CD4-positive, CD25-positive, alpha-beta regulatory T cell (primary cell): ENCODE measurements around the gene RPRD1A. TPM values are rescaled to one million over a fixed set of nuclear protein-coding genes. Genes with fewer than 3 reads are reported as not detected.
"Not testable (repeated sequence)": the region's sequence is repeated elsewhere in the genome, so short reads cannot be mapped to it uniquely, and the experiment has no call there.

Experiments used
- ATAC-seq, 2 donors: fragments of 150-1000 bp; cut with Tn5 transposase; one replicate each; pipeline ENCODE4 v1.10.0; 2021; ENCODE audit warnings: low read depth in 2 of 2, moderate number of reproducible peaks in 2 of 2, moderate library complexity in 1 of 2
- DNase-seq, 3 donors: peaks; one replicate each; pipeline versions ENCODE4 v3.0.0 to v3.0.0-alpha.2; 2012 to 2022; ENCODE audit warnings: mixed read lengths in 1 of 3
- H3K27ac ChIP-seq: one replicate; pipeline ENCODE4 v1.7.0; 2013; ENCODE audit warnings: mild to moderate bottlenecking, low read length; ENCODE audit not compliant: insufficient read depth, poor library complexity, severe bottlenecking
- H3K27me3 ChIP-seq: one replicate; pipeline ENCODE4 v1.7.0; 2013; ENCODE audit warnings: low read length; ENCODE audit not compliant: control insufficient read depth, insufficient read depth
- H3K36me3 ChIP-seq: one replicate; pipeline ENCODE4 v1.7.0; 2013; ENCODE audit warnings: mild to moderate bottlenecking, low read length, moderate library complexity; ENCODE audit not compliant: control insufficient read depth, insufficient read depth
- H3K4me1 ChIP-seq: 2 replicates; pipeline ENCODE4 v1.7.0; 2013; ENCODE audit warnings: mild to moderate bottlenecking, low read length; ENCODE audit not compliant: insufficient read depth, control insufficient read depth, poor library complexity, severe bottlenecking
- H3K4me3 ChIP-seq: one replicate; pipeline ENCODE4 v1.7.0; 2013; ENCODE audit warnings: low read depth, mild to moderate bottlenecking, low read length, moderate library complexity
- H3K9me3 ChIP-seq, 2 experiments: 1 replicate in 1 of 2; 2 replicates in 1 of 2; pipeline ENCODE4 v1.7.0; 2013; ENCODE audit warnings: low read length in 2 of 2, mild to moderate bottlenecking in 1 of 2, moderate library complexity in 1 of 2; ENCODE audit not compliant: control insufficient read depth in 2 of 2
- H3K27ac Mint-ChIP-seq, 3 donors: one replicate each; pipeline ENCODE4 v1.8.0; 2020 to 2022; ENCODE audit warnings: mild to moderate bottlenecking in 3 of 3, mixed read lengths in 3 of 3, moderate library complexity in 2 of 3
- H3K27me3 Mint-ChIP-seq: one replicate; pipeline ENCODE4 v1.8.0; 2022; ENCODE audit warnings: mild to moderate bottlenecking, mixed read lengths
- H3K36me3 Mint-ChIP-seq: one replicate; pipeline ENCODE4 v1.8.0; 2020; ENCODE audit warnings: mixed read lengths
- H3K4me1 Mint-ChIP-seq, 4 donors: one replicate each; pipeline ENCODE4 v1.8.0; 2020 to 2022; ENCODE audit warnings: mixed read lengths in 4 of 4, mild to moderate bottlenecking in 1 of 4
- H3K4me3 Mint-ChIP-seq, 4 donors: one replicate each; pipeline ENCODE4 v1.8.0; 2020 to 2022; ENCODE audit warnings: mild to moderate bottlenecking in 4 of 4, mixed read lengths in 4 of 4, moderate library complexity in 3 of 4
- H3K9me3 Mint-ChIP-seq, 7 donors: one replicate each; pipeline ENCODE4 v1.8.0; 2020 to 2022; ENCODE audit warnings: mixed read lengths in 7 of 7, mild to moderate bottlenecking in 3 of 7, moderate library complexity in 2 of 7
- polyA plus RNA-seq, 4 donors: library from polyadenylated mRNA; unstranded; fragments of 300-500 nt; fragmentation: Illumina TruSeq; gene quantifications; one replicate each; pipeline ENCODE4 v1.2.3, GENCODE V29; 2021
- total RNA-seq: library from RNA; stranded (reverse); gene quantifications from one replicate; pipeline ENCODE4 v1.2.3, GENCODE V29; 2022

RPRD1A gene
- total and polyA plus RNA-seq, 5 donors from 2014 or later = 8.2 to 20.3 (median 10.5) TPM

DNA sequence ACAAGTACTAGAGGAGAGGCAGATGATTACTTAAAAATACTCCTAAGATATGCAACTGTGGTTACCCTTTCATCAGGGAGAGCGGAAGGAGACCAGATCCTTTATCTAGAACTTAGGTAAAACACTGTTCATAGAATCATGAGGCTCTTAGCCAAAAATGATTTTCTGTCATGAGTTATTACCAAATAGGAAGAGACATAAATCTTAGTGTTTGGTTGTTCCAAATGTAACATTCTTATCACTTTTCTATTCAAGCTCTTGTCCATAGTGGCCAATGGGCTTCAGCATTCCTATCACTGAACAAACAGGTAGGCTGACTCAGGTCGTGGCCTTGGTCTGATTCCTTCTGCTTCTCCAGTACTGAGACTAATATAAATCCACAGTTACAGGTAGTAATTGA lies 38.5 kb downstream of the RPRD1A start:
- peaks cover 25 to 26% (median 26%) of the 10 kb centered on the region in 4 donors for H3K4me1 Mint-ChIP-seq
- Histone ChIP-seq H3K27me3 (no peaks in the 10 kb centered on the region), H3K36me3 (peaks cover 41% of the 10 kb centered on the region), H3K9me3 (no peaks in the 10 kb centered on the region), H3K27ac (no peak overlapping the region), H3K4me3 (no peak overlapping the region), H3K4me1 (peaks cover 4% of the 10 kb centered on the region)
- no peak overlapping the region for H3K27ac Mint-ChIP-seq
- H3K27me3 Mint-ChIP-seq = no peaks in the 10 kb centered on the region
- H3K4me3 Mint-ChIP-seq = no peak overlapping the region
- no peaks in the 10 kb centered on the region for H3K9me3 Mint-ChIP-seq
- H3K36me3 Mint-ChIP-seq = peaks cover 28% of the 10 kb centered on the region
- DNase-seq (no peak), ATAC-seq (no peak)

DNA sequence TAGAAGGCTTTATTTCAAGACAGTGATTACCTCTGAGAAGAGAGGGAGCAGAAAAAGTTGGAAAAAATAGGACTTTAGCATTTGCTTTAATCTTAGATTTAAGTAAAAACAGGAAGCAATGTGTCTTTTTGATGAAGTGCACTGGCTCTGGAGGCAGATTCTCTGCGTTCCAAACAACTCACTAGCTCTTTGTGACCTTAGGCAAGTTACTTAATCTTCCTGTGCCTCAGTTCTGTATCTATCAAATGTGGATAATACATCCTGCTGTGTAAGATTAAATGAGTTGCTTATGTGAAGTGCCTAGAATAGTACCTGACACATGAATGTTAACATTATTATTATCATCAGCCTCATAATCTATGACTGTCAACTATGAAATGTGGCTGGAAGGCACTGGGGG lies 42.3 kb downstream of the RPRD1A start:
- H3K27me3 ChIP-seq = no peaks in the 10 kb centered on the region
- no peak overlapping the region for H3K27ac ChIP-seq
- ATAC-seq (no peak), DNase-seq (no peak)
- Mint-ChIP-seq H3K27ac (peak overlapping the region in 2 of 3 donors; percentile 8 to 48), H3K9me3 (no peaks in the 10 kb centered on the region), H3K36me3 (peaks cover 30% of the 10 kb centered on the region), H3K4me1 (peaks cover 0 to 11% (median 7%) of the 10 kb centered on the region in 4 donors), H3K27me3 (no peaks in the 10 kb centered on the region), H3K4me3 (no peak overlapping the region)
- H3K36me3 ChIP-seq = peaks cover 32% of the 10 kb centered on the region
- H3K9me3 ChIP-seq = no peaks in the 10 kb centered on the region
- peaks cover 4% of the 10 kb centered on the region for H3K4me1 ChIP-seq
- no peak overlapping the region for H3K4me3 ChIP-seq

DNA sequence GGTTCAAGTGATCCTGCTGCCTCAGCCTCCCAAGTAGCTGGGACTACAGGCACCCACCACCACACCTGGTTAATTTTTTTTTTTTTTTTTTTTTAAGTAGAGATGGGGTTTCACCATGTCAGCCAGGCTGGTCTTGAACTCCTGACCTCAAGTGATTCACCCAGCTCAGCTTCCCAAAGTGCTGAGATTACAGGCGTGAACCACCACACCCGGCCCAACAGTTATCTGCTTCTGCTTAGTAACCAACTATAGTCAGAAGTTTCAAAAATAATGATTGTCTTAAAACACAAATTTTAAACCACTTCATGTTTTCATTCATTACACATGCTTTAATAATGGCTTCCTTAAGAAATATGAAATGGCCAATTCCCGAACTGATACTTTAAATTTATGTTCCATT lies 43.1 kb downstream of the RPRD1A start:
- H3K9me3 ChIP-seq, H3K9me3 Mint-ChIP-seq, H3K27ac ChIP-seq, ATAC-seq, H3K27me3 Mint-ChIP-seq, H3K27me3 ChIP-seq, H3K4me3 ChIP-seq, H3K27ac Mint-ChIP-seq, DNase-seq, H3K4me3 Mint-ChIP-seq, H3K4me1 ChIP-seq: not testable (repeated sequence)
- peaks cover 30% of the 10 kb centered on the region for H3K36me3 Mint-ChIP-seq
- peaks cover 29% of the 10 kb centered on the region for H3K36me3 ChIP-seq
- H3K4me1 Mint-ChIP-seq = peaks cover 0 to 11% (median 7%) of the 10 kb centered on the region in 4 donors

DNA sequence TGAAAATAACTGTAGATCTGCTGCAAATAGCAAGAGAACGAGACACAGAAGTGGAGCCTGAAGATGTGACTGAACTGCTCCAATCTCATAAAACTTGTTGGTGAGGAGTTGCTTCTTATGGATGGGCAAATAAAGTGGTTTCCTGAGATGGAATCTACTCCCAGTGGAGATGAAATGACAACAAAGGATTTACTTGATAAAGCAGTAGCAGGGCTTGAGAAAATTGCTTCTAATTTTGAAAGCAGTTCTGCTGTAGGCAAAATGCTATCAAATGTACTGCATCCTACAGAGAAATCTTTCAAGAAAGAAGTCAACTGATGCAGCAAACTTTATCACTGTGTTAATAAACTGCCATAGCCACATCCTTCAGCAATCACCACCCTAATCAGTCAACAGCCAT lies 44.0 kb downstream of the RPRD1A start:
- Histone ChIP-seq H3K4me1 (no peaks in the 10 kb centered on the region), H3K27me3 (no peaks in the 10 kb centered on the region), H3K36me3 (peaks cover 25% of the 10 kb centered on the region), H3K9me3 (no peaks in the 10 kb centered on the region), H3K27ac (no peak overlapping the region), H3K4me3 (no peak overlapping the region)
- Mint-ChIP-seq H3K9me3 (no peaks in the 10 kb centered on the region), H3K27ac (peak overlapping the region in 1 of 3 donors; percentile 49), H3K27me3 (no peaks in the 10 kb centered on the region), H3K36me3 (peaks cover 26% of the 10 kb centered on the region), H3K4me3 (no peak overlapping the region), H3K4me1 (peaks cover 0 to 8% (median 7%) of the 10 kb centered on the region in 4 donors)
- ATAC-seq = no peak
- no peak for DNase-seq

DNA sequence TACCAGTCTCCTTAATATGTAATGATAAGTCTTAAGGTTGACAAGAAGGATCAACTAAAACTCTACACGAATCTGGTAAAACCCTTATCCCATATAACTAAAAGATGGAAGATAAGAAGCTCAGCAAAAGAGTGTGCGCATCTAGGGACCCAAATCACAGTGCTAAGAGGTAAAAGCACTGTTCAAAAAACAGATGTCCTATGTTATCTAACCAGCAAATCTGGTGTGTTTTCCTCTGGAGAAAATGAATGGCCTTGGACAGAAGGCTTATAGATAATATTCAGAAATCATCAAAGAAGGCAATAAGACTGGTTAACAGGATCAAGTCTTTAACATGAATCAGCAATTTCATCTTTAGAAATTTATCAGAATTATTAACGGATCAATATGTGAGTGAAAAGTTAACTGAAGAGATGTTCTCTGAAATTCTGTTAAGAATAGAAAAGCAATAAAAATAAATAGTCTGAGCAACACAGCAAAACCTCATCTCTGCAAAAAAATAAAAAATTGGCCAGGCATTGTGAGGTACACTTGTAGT lies 47.1 kb downstream of the RPRD1A start:
- peaks cover 11% of the 10 kb centered on the region for H3K36me3 Mint-ChIP-seq
- H3K4me1 ChIP-seq = no peaks in the 10 kb centered on the region
- no peak for ATAC-seq
- H3K9me3 Mint-ChIP-seq = no peaks in the 10 kb centered on the region
- H3K27ac ChIP-seq = no peak overlapping the region
- no peak overlapping the region for H3K4me3 Mint-ChIP-seq
- H3K9me3 ChIP-seq = no peaks in the 10 kb centered on the region
- DNase-seq = no peak
- H3K4me1 Mint-ChIP-seq = peaks cover 3 to 9% (median 6%) of the 10 kb centered on the region in 4 donors
- H3K27me3 Mint-ChIP-seq = no peaks in the 10 kb centered on the region
- no peaks in the 10 kb centered on the region for H3K27me3 ChIP-seq
- no peak overlapping the region for H3K4me3 ChIP-seq
- H3K27ac Mint-ChIP-seq = no peak overlapping the region
- peaks cover 4% of the 10 kb centered on the region for H3K36me3 ChIP-seq

DNA sequence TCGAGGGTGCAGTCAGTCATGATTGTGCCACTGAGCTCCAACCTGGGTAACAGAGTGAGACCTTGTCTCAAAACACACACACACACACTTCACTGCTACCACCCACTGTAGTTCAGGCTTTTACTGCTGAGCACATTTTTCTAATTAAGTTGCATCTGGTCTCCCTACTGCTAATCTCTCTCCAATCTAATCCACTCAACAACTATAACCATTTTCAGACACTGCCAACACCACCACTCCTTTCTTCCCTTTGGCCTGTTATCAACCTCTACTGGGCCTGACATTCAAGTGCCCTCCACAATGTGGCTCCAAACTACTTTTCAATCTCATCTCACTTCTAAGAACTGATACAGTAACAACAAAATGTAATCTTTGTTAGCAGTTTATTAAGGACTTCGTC lies 50.1 kb downstream of the RPRD1A start:
- Histone ChIP-seq H3K4me1 (no peaks in the 10 kb centered on the region), H3K9me3 (no peaks in the 10 kb centered on the region), H3K27ac (no peak overlapping the region), H3K4me3 (no peak overlapping the region), H3K36me3 (no peaks in the 10 kb centered on the region), H3K27me3 (no peaks in the 10 kb centered on the region)
- Mint-ChIP-seq H3K4me3 (no peak overlapping the region), H3K27me3 (no peaks in the 10 kb centered on the region), H3K4me1 (peaks cover 0 to 6% (median 5%) of the 10 kb centered on the region in 4 donors), H3K27ac (no peak overlapping the region), H3K9me3 (no peaks in the 10 kb centered on the region), H3K36me3 (peaks cover 5% of the 10 kb centered on the region)
- no peak for DNase-seq
- ATAC-seq = no peak

DNA sequence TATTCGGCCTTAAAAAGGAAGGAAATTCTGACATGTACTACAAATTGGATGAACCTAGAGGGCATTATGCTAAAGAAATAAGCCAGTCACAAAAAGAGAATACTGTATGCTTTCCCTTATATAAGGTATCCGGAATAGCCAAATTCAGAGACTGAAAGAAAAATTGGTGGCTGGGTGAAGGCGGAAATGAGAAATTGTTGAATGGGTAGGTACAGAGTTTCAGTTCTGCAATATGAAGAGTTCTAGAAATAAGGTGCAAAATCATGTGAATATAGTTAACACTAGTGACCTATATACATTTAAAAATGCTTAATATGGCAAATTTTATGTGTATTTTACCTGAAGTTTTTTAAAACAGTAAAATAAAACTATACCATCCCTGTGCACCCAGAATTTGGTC lies 51.7 kb downstream of the RPRD1A start:
- H3K27ac Mint-ChIP-seq = no peak overlapping the region
- Histone ChIP-seq H3K9me3 (no peaks in the 10 kb centered on the region), H3K27me3 (no peaks in the 10 kb centered on the region), H3K36me3 (no peaks in the 10 kb centered on the region), H3K4me3 (no peak overlapping the region), H3K27ac (no peak overlapping the region), H3K4me1 (no peaks in the 10 kb centered on the region)
- no peak overlapping the region for H3K4me3 Mint-ChIP-seq
- H3K27me3 Mint-ChIP-seq = no peaks in the 10 kb centered on the region
- H3K9me3 Mint-ChIP-seq = no peaks in the 10 kb centered on the region
- H3K4me1 Mint-ChIP-seq = peaks cover 0 to 6% (median 5%) of the 10 kb centered on the region in 4 donors
- peaks cover 5% of the 10 kb centered on the region for H3K36me3 Mint-ChIP-seq
- no peak for DNase-seq
- no peak for ATAC-seq

DNA sequence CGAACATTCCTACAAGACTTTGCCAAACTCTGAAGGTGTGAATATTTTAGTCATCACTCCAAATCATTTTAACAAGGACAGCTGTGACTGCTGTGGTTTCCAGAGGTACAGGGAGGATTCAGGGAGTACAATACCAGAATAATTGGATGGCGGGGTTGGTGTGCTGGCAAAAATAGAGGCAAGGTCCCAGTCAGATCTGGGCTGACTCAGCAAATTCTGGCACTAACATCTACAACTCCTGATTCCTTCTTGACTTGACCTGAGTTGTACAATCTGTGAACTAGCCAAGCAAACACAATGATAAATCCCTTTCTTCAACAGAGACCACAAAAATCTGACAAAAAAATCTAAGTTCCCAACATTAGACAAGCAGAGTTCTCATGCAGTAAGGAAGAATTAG lies 54.5 kb downstream of the RPRD1A start:
- Histone ChIP-seq H3K4me3 (no peak overlapping the region), H3K27ac (no peak overlapping the region), H3K4me1 (no peaks in the 10 kb centered on the region), H3K9me3 (no peaks in the 10 kb centered on the region), H3K27me3 (no peaks in the 10 kb centered on the region), H3K36me3 (no peaks in the 10 kb centered on the region)
- Mint-ChIP-seq H3K27me3 (no peaks in the 10 kb centered on the region), H3K36me3 (peaks cover 5% of the 10 kb centered on the region), H3K9me3 (no peaks in the 10 kb centered on the region), H3K27ac (no peak overlapping the region), H3K4me3 (no peak overlapping the region), H3K4me1 (peaks cover 0 to 8% (median 5%) of the 10 kb centered on the region in 4 donors)
- no peak for DNase-seq
- no peak for ATAC-seq
